C4-2B (cell line): ENCODE results near the gene RHCE.

Experiments used
- CTCF ChIP-seq: fragments of 450-650 bp; conservative IDR thresholded peaks from 2 replicates; pipeline ENCODE4 v1.5.1; 2017; ENCODE audit warnings: mild to moderate bottlenecking
- ZFX ChIP-seq: fragments of 450-650 bp; IDR thresholded peaks from 2 replicates; pipeline ENCODE4 v1.6.1; 2017

GRCh38 chr1:25347556-25347955 lies 73.1 kb downstream of the RHCE start:
- TF ChIP-seq CTCF: no peak
- TF ChIP-seq ZFX: no peak
